ENCODE results near the gene TMEM170B. TPM values are rescaled to one million over a fixed set of nuclear protein-coding genes. Genes with fewer than 3 reads are reported as not detected.
A peak's percentile ranks its signal among the peaks of the same experiment; 100 is the strongest.

TMEM170B gene
- total and polyA plus RNA-seq, 9 of the 15 experiments (the other 6 are each of a cell fraction or from before 2014, with no cell fraction given) = 0.03 to 0.11 (median 0.07) TPM

DNA sequence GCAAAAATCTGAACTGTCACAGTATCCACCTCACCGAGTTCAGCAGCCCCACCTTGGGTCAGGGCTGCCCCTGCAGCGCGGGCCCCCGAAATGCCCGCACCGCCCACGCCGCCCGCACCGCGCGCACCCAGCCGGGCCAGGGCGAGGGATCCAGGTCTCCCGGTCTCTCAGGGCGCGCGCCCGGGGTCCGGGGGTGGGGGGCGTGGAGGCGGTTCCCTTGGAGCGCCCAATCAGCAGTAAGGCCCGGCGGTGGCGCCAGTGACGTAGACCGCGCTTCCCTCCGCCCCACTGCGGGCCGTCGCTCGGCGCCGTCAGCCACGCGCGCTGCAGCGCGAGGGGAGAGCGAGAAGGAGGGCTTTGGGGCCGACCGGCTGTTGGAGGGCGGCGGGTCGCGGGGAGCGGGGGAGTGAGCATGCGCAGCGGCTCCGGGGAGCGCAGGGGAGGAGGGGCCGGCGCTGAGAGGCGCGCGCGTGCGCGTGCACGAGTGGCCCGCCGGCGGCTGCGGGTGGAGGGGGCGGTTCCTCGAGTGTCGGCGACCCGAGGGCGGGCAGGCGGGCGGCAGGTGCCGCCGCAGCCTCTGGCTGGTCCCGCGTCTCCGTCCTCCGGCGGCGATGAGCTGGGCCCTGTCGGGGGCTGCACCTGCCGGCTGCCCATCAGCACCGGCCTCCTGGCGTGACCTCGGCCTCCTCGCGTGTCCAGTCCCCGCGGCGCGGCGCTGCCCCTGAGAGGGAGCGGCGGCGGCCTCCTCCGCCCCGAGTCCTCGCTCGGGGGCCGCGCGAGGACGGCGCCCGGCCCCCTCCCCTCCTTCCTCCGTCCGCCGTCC lies at the start of gene TMEM170B (continued):
- TF ChIP-seq, protein P1, sequence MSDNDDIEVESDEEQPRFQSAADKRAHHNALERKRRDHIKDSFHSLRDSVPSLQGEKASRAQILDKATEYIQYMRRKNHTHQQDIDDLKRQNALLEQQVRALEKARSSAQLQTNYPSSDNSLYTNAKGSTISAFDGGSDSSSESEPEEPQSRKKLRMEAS (CRISPR knock-in tag; IDR thresholded peaks at IDR 0.05) = peak; percentile 80
- TF ChIP-seq RBM14 (IDR thresholded peaks at IDR 0.05; ENCODE audit: borderline replicate concordance, insufficient read depth, low read depth, low read length) = no peak
- no peak for TF ChIP-seq KDM1A (IDR thresholded peaks at IDR 0.05)
- TF ChIP-seq, protein P2, sequence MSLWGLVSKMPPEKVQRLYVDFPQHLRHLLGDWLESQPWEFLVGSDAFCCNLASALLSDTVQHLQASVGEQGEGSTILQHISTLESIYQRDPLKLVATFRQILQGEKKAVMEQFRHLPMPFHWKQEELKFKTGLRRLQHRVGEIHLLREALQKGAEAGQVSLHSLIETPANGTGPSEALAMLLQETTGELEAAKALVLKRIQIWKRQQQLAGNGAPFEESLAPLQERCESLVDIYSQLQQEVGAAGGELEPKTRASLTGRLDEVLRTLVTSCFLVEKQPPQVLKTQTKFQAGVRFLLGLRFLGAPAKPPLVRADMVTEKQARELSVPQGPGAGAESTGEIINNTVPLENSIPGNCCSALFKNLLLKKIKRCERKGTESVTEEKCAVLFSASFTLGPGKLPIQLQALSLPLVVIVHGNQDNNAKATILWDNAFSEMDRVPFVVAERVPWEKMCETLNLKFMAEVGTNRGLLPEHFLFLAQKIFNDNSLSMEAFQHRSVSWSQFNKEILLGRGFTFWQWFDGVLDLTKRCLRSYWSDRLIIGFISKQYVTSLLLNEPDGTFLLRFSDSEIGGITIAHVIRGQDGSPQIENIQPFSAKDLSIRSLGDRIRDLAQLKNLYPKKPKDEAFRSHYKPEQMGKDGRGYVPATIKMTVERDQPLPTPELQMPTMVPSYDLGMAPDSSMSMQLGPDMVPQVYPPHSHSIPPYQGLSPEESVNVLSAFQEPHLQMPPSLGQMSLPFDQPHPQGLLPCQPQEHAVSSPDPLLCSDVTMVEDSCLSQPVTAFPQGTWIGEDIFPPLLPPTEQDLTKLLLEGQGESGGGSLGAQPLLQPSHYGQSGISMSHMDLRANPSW (CRISPR knock-in tag; IDR thresholded peaks at IDR 0.05) = 0 out of 2 replicates have a peak, but pooled peaks have one; percentile 65
- 0 out of 2 replicates have a peak, but pooled peaks have one; percentile 49 for TF ChIP-seq ATF1 (CRISPR knock-in tag; IDR thresholded peaks at IDR 0.05)
- TF ChIP-seq ATF1 (tag; IDR thresholded peaks at IDR 0.05) = peak; percentile 94
- peak; percentile 93 to 94 for TF ChIP-seq NRF1 (conservative IDR thresholded peaks at IDR 0.05 in 1 of 2, IDR thresholded peaks at IDR 0.05 in 1 of 2)
- peak; percentile 48 for TF ChIP-seq RBM25 (IDR thresholded peaks at IDR 0.05; ENCODE audit: low read depth, low read length, severe bottlenecking)
- TF ChIP-seq TCF7 (IDR thresholded peaks at IDR 0.05; ENCODE audit: borderline replicate concordance) = no peak
- peak; percentile 49; the same call in 1 of the 2 replicates for TF ChIP-seq RBFOX2 (IDR thresholded peaks at IDR 0.05; ENCODE audit: low read depth, low read length)
- peak in 1 of 2 experiments; percentile 60; a peak in 2 of 4 replicates for TF ChIP-seq HDAC1 (IDR thresholded peaks at IDR 0.05)
- TF ChIP-seq TEAD4 (IDR thresholded peaks at IDR 0.05; ENCODE audit: low read length) = no peak
- TF ChIP-seq TEAD4 (CRISPR knock-in tag; IDR thresholded peaks at IDR 0.05; ENCODE audit: borderline replicate concordance) = no peak
- TF ChIP-seq, protein P3, sequence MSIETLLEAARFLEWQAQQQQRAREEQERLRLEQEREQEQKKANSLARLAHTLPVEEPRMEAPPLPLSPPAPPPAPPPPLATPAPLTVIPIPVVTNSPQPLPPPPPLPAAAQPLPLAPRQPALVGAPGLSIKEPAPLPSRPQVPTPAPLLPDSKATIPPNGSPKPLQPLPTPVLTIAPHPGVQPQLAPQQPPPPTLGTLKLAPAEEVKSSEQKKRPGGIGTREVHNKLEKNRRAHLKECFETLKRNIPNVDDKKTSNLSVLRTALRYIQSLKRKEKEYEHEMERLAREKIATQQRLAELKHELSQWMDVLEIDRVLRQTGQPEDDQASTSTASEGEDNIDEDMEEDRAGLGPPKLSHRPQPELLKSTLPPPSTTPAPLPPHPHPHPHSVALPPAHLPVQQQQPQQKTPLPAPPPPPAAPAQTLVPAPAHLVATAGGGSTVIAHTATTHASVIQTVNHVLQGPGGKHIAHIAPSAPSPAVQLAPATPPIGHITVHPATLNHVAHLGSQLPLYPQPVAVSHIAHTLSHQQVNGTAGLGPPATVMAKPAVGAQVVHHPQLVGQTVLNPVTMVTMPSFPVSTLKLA (conservative IDR thresholded peaks at IDR 0.05) = peak in 1 of 2 experiments; percentile 65; a peak in 2 of 4 replicates
- no peak for TF ChIP-seq NFE2 (IDR thresholded peaks at IDR 0.05; ENCODE audit: low read depth)
- TF ChIP-seq ZNF717 (CRISPR knock-in tag; IDR thresholded peaks at IDR 0.05) = no peak
- peak; percentile 94 for TF ChIP-seq CTBP1 (IDR thresholded peaks at IDR 0.05; ENCODE audit: borderline replicate concordance)
- peak; percentile 91 for TF ChIP-seq CREM (IDR thresholded peaks at IDR 0.05; ENCODE audit: low read depth)
- TF ChIP-seq, protein P4, sequence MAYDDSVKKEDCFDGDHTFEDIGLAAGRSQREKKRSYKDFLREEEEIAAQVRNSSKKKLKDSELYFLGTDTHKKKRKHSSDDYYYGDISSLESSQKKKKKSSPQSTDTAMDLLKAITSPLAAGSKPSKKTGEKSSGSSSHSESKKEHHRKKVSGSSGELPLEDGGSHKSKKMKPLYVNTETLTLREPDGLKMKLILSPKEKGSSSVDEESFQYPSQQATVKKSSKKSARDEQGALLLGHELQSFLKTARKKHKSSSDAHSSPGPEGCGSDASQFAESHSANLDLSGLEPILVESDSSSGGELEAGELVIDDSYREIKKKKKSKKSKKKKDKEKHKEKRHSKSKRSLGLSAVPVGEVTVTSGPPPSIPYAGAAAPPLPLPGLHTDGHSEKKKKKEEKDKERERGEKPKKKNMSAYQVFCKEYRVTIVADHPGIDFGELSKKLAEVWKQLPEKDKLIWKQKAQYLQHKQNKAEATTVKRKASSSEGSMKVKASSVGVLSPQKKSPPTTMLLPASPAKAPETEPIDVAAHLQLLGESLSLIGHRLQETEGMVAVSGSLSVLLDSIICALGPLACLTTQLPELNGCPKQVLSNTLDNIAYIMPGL (CRISPR knock-in tag; IDR thresholded peaks at IDR 0.05) = peak; percentile 67; the same call in 1 of the 2 replicates
- TF ChIP-seq, protein P5, sequence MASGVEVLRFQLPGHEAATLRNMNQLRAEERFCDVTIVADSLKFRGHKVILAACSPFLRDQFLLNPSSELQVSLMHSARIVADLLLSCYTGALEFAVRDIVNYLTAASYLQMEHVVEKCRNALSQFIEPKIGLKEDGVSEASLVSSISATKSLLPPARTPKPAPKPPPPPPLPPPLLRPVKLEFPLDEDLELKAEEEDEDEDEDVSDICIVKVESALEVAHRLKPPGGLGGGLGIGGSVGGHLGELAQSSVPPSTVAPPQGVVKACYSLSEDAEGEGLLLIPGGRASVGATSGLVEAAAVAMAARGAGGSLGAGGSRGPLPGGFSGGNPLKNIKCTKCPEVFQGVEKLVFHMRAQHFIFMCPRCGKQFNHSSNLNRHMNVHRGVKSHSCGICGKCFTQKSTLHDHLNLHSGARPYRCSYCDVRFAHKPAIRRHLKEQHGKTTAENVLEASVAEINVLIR (CRISPR knock-in tag; IDR thresholded peaks at IDR 0.05) = peak; percentile 77
- TF ChIP-seq OTX1 (CRISPR knock-in tag; IDR thresholded peaks at IDR 0.05) = no peak
- peak; percentile 95 for TF ChIP-seq EGR1 (conservative IDR thresholded peaks at IDR 0.05)

Measured in K562 (cell line).